ENCODE data around the gene MAMLD1. TPM values are rescaled to one million over a fixed set of nuclear protein-coding genes. Genes with fewer than 3 reads are reported as not detected.

The MAMLD1 gene
- total RNA-seq, 1 experiment from 2014 or later = 3.2 TPM

- POLR2A ChIA-PET (ENCODE audit: low non-redundant PET) = interaction anchor here (0.6 kb wide), 1 partner anchor 427 kb away, joined by 7 read pairs; no protein-coding TSS in a partner anchor
- Histone ChIP-seq H3K4me3 (ENCODE audit: low read depth, low read length, poor library complexity, severe bottlenecking) (peak overlapping the region; percentile 53), H3K27me3 (replicated peaks; ENCODE audit: insufficient read depth, low read depth, low read length, poor library complexity) (peaks cover 17% of the 10 kb centered on the region), H3K27ac (ENCODE audit: low read depth, low read length, poor library complexity, severe bottlenecking) (peak overlapping the region; percentile 74), H3K36me3 (ENCODE audit: insufficient read depth, low read length, poor library complexity, severe bottlenecking) (no peaks in the 10 kb centered on the region), H3K4me1 (ENCODE audit: insufficient read depth, low read length, poor library complexity, severe bottlenecking) (no peaks in the 10 kb centered on the region), H3K9me3 (ENCODE audit: low read depth, low read length, poor library complexity, severe bottlenecking) (no peaks in the 10 kb centered on the region)
- intact Hi-C loops (cut with micrococcal nuclease; ENCODE audit: unreplicated experiment) = loop anchor here (2.0 to 5.0 kb wide), 4 partner anchors 81 to 403 kb away; no protein-coding TSS in a partner anchor
- peak; percentile 80 for DNase-seq (ENCODE audit: low spot score)
- no TSS peak for BruUV-seq (replicated peaks)
- CTCF ChIA-PET = interaction anchor here (0.5 kb wide), 1 partner anchor 278 kb away, joined by 4 read pairs; no protein-coding TSS in a partner anchor
- TF ChIP-seq EZH2 (IDR thresholded peaks at IDR 0.05; ENCODE audit: borderline replicate concordance, low read depth, low read length, poor library complexity, severe bottlenecking) = no peak
- TF ChIP-seq CTCF (conservative IDR thresholded peaks at IDR 0.05; ENCODE audit: low read depth, low read length) = 0 out of 2 replicates have a peak, but pooled peaks have one; percentile 24
Observed at GRCh38 chrX:150365990-150366911, 3.1 kb downstream of the MAMLD1 start.

GRCh38 chrX:150366951-150367545, 3.9 kb downstream of the MAMLD1 start:
- peak; percentile 30 for DNase-seq (ENCODE audit: low spot score)
- POLR2A ChIA-PET (ENCODE audit: low non-redundant PET) = no interaction called here
- CTCF ChIA-PET = no interaction called here
- Histone ChIP-seq H3K27me3 (replicated peaks; ENCODE audit: insufficient read depth, low read depth, low read length, poor library complexity) (peaks cover 9% of the 10 kb centered on the region), H3K4me3 (ENCODE audit: low read depth, low read length, poor library complexity, severe bottlenecking) (peak overlapping the region; percentile 53), H3K4me1 (ENCODE audit: insufficient read depth, low read length, poor library complexity, severe bottlenecking) (peaks cover 3% of the 10 kb centered on the region), H3K27ac (ENCODE audit: low read depth, low read length, poor library complexity, severe bottlenecking) (peak overlapping the region; percentile 70), H3K36me3 (ENCODE audit: insufficient read depth, low read length, poor library complexity, severe bottlenecking) (no peaks in the 10 kb centered on the region), H3K9me3 (ENCODE audit: low read depth, low read length, poor library complexity, severe bottlenecking) (no peaks in the 10 kb centered on the region)
- TF ChIP-seq EZH2 (IDR thresholded peaks at IDR 0.05; ENCODE audit: borderline replicate concordance, low read depth, low read length, poor library complexity, severe bottlenecking) (no peak), CTCF (conservative IDR thresholded peaks at IDR 0.05; ENCODE audit: low read depth, low read length) (no peak)
- intact Hi-C loops (cut with micrococcal nuclease; ENCODE audit: unreplicated experiment) = loop anchor here (5.0 kb wide), 2 partner anchors 80 to 220 kb away; no protein-coding TSS in a partner anchor
- no TSS peak for BruUV-seq (replicated peaks)

- intact Hi-C loops (cut with micrococcal nuclease; ENCODE audit: unreplicated experiment) = no loop called here
- Histone ChIP-seq H3K4me3 (ENCODE audit: low read depth, low read length, poor library complexity, severe bottlenecking) (no peak overlapping the region), H3K27ac (ENCODE audit: low read depth, low read length, poor library complexity, severe bottlenecking) (no peak overlapping the region), H3K4me1 (ENCODE audit: insufficient read depth, low read length, poor library complexity, severe bottlenecking) (peaks cover 11% of the 10 kb centered on the region), H3K27me3 (replicated peaks; ENCODE audit: insufficient read depth, low read depth, low read length, poor library complexity) (no peaks in the 10 kb centered on the region), H3K36me3 (ENCODE audit: insufficient read depth, low read length, poor library complexity, severe bottlenecking) (no peaks in the 10 kb centered on the region), H3K9me3 (ENCODE audit: low read depth, low read length, poor library complexity, severe bottlenecking) (no peaks in the 10 kb centered on the region)
- POLR2A ChIA-PET (ENCODE audit: low non-redundant PET) = no interaction called here
- CTCF ChIA-PET = no interaction called here
- DNase-seq (ENCODE audit: low spot score) = no peak
- no peak for TF ChIP-seq EZH2 (IDR thresholded peaks at IDR 0.05; ENCODE audit: borderline replicate concordance, low read depth, low read length, poor library complexity, severe bottlenecking)
- BruUV-seq (replicated peaks) = no TSS peak
Observed at GRCh38 chrX:150370589-150371312, 7.6 kb downstream of the MAMLD1 start.
